Midbrain (tissue), 1 donor: ENCODE data around the gene SHISA7.
"Not testable (repeated sequence)": the region's sequence is repeated elsewhere in the genome, so short reads cannot be mapped to it uniquely, and the experiment has no call there.

Experiments used
- DNase-seq: peaks from one replicate; lab custom pipeline; 2025; lab: John Stamatoyannopoulos, UW

SHISA7 gene

DNA sequence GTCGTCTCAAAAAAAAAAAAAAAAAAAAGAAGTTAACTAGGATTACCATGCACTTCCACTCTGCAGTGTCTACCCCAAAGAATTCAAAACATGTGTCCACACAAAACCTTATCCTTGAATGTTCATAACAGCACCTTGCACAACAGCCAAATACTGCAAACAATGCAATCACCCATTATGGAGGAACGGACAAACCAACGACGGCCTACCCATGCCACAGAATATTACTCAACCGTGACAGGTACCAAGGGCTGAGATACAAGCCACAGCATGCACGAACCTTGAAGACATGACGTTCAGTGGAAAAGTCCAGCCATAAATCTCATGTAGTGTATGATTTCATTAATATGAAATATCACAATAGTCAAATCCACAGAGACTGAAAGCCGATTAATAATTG, 3.0 kb upstream of the SHISA7 start:
- DNase-seq, result no peak

DNA sequence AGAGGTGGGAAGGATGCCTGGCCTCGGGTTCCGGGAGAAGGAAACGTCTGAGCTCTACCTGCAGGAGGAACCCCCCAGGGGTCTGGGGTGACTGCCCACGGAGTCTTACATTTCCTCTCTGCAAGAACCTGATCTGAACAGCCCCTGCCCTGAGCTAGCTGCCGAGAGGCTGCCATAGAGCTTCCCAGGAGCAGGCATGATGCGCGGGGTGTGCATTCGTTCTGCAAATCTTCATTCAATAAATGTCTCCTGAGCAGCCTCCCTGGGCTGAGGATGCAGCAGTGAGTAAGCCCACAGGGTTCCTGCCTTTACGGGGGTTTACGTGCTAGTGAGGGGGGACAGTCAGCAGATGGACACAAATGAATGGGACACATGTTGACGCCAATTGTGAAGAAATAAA, 1.5 kb upstream of the SHISA7 start:
- DNase-seq, result no peak

DNA sequence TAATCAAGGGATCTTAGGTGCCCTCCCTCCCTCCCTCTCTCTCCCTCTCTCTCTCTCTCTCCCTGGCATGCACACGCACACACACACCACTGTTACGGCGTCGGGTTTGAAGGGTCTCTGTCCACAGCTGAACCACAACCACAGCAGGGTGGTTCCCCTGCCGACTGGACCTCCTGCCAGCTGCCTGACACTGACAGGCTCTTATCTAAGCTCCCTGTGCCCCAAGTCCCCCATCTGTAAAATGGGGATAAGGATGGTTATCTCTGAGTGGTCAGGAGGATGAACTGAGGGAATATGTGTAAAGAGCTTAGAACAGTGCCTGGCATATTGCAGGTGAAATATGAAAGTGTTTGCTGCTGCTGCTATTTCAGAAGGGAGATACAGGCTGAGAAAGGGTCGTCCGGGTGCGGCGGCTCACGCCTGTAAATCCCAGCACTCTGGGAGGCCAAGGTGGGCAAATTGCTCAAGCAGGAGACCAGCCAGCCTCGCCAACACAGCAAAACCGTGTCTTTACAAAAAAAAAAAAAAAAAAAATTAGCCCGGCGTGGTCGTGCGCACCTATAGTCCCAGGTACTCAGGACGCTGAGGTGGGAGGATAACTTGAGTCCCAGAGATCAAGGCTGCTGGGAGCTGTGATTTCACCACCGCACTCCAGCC, 852 bp upstream of the SHISA7 start:
- DNase-seq, result no peak

DNA sequence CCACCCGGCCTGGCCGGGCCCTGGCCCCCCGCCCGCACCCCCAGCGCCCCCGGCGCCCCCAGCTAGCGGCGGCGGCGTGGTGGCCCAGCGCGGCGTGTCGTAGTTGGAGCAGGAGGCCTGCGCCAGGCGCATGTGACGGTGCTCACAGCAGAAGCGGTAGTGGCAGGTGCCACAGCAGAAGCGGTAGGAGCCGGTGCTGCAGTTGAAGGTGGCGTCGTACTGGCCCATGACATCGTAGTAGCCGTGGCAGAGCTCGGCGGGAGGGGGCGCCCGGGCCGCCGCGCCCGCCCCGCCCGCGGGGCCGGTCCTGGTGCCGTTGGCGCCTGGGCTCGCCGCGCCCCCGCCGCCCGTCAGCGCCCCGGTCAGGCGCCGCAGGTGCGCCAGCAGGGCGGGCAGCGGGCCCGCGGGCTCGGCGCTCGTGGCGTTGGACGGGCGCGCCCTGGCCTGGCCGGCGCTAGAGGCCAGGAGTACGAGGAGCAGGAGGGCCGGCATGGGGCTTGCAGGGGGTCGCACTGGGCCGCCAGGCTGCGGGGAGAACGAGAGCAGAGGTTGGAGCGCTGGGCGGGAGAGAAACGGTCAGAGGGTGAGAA, 633 bp downstream of the SHISA7 start:
- no peak for DNase-seq

DNA sequence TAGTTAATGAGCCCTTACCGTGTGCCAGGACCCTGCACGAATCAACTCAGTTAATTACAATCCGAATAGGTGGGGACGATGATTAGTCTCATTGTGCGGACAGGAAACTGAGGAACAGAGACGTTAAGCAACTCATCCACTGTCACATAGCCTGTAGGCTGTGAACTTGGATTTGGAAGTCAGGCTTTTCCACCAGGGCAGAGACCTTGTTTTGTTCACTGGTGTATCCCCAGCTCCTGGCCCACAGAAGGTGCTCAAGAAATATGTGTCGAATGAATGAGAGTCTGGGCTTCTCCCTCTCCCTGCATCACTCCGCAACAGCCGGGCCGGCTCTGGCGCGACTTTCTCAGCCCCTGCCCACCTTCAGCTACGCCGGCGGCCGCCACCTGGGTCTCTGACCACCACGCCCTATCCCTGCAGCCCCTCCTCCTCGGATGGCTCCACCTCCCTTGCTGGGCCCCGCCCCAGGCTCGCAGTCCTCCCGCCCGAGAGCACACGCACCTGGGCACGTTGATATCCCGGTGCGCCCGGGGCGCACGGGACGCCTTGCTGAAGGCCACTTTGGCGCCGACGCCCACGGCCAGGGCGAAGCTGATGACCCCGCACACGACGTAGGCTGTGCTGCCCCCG, 1.3 kb downstream of the SHISA7 start:
- DNase-seq, result no peak

DNA sequence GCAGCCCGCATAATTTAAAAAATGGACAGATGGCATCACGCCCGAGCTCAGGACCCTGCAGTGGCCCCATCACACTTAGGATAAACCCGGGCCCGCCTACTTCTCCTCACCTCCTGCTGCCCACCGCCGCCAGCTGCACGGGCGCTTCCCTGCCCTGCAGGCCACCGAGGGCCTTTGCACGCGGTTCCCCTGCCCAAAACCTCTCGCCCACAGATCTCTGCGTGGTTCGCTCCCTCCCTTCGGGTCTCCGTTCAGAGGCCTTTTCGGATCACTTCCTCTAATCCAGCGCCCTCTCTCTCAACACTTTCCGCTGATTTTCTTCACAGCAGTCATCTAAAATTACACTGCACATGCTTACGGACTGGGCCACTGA, 1.8 kb downstream of the SHISA7 start:
- DNase-seq, result no peak

DNA sequence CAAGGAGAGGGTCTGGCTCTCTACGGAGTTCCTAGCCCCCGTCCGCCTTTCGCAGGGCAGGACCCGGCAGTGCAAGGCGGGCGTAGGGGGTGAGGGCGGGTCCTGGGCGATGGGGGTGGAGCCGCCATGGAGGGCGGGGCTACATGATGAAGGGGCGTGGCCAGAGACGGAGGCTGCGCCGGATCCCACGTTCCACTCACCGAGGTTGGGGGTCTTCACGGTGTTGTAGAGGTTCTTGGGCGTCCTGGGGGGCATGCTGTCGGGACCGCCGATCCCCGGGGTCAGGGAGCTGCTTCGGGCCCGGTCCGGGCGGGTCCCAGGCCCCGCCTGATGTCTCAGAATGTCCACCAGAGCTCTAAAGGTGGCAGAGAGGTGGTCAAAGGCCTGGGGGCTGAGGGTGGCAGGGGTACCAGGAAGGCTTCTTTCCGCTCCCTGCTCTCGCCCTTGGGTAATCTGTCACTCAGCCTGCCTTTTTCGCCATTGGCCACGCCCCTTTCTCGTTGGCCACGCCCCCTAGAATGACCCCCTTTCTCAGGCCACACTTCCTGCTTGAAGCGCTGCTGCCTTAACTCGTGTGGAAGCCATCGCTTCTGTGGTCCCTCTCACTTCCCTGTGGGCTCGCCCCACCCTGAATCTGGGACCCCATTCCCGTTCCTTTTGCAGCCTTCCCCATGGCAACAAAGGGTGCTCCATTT, 2.5 kb downstream of the SHISA7 start:
- DNase-seq, result no peak

DNA sequence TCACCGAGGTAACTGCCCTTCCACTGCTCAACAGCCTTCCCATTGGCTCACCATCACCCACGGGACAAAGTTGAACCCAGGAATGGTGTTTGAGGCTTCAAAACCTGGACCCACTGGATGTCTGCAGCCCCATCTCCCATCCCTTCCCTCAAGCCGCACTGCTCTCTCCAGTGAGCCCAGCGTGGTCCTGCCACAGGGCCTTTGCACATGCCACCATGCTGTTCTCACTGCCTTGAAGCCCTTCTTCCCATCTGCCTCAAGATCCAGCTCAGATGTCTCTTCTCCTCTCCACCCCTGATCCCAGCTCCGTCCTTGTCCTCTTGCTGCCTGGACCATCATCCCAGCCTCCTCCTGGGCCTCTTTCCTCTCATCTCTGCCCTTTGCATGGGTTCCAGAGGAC, 4.0 kb downstream of the SHISA7 start:
- DNase-seq, result no peak

DNA sequence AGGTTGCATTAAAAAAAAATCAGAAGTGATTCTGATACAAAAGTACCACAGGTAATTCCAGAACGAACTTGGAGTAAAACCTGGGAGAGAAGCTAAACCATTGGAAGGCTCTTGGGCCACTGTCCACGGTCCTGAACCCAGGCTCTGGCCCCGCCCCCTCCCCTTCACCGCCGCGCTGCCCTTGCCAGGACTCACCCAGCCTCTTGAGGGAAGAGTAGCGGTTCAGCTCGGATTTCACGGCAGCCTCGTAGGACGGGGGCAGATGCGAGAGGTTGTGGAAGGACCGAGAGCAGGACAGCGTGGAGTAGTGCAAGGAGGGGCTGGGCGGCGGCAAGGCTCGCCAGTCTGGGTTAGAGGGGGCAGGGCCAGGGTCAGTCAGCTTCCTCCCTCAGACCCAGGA, 5.7 kb downstream of the SHISA7 start:
- no peak for DNase-seq

DNA sequence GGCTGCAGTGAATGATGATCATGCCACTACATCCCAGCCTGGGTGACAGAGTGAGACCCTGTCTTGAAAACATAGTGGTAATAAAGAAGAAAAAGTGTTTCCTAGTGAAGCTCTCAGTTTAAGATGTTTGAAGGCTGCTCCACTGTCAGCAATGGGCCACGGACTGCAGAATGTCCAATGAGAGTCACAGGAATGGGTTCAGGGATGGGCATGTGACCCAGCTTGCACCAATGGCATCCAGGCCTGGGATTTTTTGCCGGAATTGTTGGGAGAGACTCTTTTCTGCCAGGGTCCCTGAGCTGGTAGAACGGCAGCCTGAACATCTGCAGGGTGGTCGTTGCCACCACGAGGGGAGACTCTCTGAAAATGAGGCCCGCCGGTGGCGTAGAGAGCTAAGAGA, 6.3 kb downstream of the SHISA7 start:
- DNase-seq, result no peak

DNA sequence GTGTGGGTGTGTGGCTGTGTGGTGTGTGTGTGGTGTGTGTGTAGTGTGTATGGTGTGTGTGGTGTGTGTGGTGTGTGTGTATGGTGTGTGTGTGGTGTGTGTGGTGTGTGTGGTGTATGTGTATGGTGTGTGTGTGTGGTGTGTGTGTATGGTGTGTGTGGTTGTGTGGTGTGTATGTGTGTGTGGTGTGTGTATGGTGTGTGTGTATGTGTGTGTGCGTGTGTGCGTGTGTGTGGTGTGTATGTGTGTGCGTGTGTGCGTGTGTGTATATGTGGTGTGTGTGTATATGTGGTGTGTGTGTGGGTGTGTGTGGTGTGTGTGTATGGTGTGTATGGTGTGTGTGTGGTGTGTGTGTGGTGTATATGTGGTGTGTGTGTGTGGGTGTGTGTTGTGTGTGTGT, 8.1 kb downstream of the SHISA7 start:
- no peak for DNase-seq

DNA sequence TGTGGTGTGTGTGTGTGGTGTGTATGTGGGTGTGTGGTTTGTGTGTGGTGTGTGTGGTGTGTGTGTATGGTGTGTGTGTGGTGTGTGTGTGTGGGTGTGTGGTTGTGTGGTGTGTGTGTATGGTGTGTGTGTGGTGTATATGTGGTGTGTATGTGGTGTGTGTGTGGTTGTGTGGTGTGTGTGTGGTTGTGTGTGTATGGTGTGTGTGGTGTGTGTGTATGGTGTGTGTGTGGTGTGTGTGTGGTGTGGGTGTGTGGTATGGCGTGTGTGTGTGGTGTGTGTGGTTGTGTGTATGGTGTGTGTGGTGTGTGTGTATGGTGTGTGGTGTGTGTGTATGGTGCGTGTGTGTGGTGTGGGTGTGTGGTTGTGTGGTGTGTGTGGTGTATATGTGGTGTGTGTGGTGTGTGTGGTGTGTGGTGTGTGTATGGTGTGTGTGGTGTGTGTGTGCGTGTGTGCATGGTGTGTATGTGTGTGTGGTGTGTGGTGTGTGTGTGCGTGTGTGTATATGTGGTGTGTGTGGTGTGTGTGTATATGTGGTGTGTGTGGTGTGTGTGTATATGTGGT, 8.7 kb downstream of the SHISA7 start:
- no peak for DNase-seq

DNA sequence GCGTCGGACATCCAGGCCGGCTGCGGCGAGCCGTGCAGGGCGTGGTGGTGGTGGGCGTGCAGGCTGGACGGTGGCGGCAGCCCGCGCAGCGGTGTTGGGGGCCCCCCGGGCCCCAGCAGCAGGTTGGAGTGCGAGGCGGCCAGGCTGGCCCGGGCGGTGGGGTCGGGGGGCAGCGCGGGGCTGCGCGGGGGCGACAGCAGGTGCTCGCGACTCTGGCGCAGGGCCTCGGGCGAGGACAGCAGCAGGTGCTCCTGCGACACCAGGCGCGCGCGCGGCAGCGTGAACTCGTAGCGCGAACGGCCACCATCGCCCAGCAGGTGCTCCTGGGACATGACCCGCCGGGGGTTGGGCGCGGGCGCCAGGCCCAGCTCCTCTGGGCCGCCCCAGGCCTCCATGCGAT, 9.8 kb downstream of the SHISA7 start:
- no peak for DNase-seq

DNA sequence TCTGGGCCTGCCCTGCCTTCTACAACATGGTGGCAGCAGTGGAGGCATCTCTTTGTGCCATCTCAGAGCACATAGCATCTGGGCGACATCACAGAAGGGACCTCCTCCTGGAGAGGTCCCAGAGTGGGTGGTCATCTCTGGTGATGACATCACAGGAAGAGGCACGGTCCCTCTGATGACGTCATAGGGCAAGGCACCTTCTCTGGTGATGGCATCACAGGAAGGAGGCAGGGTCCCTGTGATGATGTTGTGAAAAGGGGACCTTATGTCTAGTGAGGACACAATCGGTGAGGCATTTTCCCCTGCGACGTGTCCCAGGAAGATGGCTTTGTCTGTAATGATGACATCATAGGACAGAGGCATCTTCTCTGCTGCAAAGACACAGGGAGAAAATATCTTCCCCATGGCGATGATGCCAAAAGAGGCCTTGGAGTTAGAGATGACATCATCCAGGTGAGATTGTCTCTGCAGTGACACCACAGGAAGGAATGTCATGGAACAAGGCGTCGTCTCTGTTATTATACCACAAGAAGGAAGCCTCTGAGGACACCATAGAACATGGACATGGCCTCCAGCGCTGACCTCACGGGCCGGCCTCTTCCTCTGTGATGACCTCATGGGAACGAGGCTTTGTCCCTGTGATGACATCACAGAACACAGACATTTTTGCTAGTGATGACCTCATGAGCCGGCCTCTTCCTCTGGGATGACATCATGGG, 10.7 kb downstream of the SHISA7 start:
- no peak for DNase-seq

DNA sequence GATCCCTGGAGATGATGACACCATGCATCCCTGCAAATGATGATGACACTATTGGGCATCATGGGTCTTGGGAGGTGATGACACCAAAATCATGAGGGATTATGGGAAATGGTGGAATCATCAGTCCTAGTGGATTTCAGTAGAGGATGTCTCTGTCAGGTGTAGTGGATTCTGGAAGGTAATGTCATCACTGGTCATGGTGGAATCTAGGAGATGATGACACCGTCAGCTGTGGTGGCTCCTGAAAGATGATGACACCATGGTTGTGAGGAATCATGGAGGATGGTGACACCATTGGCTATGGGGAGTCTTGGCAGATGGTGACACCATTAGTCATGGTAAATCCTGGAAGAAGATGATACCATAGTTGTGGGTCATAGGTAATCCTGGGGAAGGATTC, 11.9 kb downstream of the SHISA7 start:
- DNase-seq, result no peak

DNA sequence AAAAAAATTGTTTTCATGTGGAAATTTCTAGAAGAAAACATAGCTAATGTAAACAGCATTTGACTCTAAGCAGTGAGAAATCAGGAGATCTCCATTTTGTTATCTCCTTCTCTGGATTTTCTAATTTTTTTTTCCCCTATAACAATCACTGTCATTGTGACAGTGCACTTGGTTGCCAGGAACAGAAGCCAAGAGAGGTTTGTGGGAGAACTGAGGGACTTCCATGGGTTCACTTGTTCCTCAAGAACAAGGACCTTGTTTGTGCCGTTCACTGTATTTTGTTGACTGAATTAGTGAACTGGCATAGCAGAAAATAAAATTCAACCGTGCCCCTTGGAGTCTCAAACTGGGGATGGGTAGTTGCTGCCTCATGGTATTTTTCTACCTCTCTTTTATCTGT, 17.1 kb downstream of the SHISA7 start:
- peak; percentile 85 for DNase-seq

DNA sequence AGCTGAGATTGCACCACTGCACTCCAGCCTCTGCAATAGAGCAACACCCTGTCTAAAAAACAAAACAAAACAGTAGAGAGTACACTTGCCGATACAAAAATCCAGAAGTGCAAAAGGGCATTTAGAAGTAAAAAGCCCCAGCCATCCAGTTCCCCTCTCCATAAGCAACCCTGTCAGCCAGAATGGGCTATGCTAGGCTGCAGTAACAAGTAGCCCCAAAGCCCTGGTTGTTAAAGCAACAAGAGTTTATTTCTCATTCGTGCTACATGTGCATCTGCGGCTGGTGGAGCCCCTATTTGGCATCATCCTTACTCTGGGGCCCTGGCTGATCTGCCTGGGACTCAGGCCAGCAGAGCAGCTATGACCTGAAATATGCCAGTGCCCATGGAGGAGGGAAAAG, 18.6 kb downstream of the SHISA7 start:
- DNase-seq, result no peak

DNA sequence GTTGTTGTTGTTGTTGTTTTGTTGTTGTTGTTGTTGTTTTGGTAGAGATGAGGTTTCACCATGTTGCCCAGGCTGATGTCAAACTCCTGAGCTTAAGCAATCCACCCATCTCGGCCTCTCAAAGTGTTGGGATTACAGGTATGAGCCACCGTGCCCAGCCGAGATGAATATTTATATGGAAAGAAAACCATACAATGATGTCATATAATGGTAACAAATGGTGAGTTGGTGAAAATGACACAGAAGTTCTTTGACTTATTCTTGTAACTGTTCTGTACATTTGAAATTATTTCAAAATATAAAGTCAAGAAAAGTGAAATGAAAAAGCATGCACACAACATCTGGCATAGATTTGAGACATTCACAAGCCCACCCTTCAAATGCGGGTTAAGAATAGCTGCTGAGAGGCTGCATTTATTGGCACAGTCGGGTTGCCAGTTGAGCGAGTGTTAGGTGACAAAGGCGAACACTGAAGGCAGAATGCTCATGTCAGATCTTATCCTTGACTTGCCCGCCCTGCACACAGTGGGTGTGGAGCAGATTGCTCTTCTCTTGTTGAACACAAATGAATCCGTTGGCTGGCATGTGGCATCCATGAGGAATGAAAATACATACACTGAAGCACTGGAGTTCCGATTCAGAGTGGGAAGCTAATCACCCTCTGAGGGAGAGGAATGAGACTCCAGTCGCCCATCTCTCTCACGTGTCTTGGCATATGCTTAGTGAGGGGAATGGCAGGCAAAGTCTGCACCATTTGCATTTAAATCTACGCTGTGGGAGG, 19.7 kb downstream of the SHISA7 start:
- DNase-seq, result no peak

DNA sequence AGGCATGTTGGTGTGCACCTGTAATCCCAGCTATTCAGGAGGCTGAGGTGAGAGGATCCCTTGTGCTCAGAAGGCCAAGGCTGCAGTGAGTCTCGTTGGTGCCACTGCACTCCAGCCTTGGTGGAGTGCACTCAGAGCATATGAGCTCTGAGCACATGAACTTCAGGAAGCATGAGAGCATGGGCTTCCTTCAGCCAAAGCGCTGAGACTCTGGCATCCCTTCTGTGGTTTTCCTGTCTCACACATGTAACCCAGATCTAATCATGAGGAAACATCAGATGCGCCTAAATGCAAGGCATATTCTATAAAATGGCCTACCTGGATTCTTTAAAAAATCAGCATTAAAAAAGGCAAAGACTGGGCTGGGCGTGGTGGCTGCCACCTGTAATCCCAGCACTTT, 21.8 kb downstream of the SHISA7 start:
- DNase-seq, result not testable (repeated sequence)

DNA sequence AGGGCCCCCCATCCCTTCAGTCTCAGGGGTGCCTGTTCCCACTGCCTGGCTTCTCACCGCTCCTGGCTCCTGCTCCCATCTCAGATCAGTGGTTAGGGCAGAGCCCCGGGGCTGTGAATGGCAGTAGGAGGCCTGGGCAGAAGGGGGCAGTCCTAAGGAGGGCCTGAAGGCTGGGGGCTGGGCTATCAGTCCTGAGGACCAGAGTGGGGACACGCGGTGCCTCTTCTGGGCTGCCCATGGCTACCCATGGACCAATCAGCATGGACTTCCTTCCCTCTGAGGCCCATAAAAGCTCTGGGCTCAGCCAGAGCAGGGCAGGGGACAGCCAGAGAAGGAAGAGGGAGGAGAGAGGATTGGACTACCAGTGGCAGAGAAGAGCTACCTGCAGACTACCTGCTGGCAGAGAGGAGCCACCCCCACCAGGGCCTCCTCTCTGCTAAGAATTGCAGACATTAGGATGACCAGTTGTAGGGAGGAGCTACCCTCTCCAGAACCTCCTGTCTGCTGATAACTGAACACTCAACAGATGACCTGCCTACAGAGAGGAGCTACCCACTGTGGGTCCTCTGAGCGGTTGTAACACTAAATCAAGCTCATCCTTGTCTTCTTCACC, 23.4 kb downstream of the SHISA7 start:
- no peak for DNase-seq

DNA sequence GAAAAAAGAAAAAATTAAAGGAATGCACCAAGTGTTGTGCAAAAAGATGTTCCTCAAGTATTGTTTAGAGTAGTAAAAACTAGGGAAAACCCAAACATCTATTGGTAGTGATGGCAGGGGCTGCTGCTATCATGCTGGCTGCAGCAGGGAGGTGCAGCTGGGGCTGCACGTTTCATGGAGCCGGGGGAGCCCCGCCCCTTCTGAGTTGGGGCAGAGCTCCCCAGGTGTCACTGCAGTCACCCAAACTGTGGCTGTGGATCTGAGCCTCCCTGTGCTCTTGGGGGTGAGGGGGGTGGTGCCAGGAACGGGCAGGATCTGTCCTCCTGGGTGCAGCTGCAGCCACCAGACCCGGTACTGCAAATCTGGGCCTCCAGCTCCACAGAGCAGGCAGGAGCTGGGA, 24.0 kb downstream of the SHISA7 start:
- DNase-seq, result no peak
